ENCODE data around the gene PPP6R2. TPM values are rescaled to one million over a fixed set of nuclear protein-coding genes. Genes with fewer than 3 reads are reported as not detected.

Gene PPP6R2
- total and polyA plus RNA-seq, 2 of the 8 experiments (the other 6 are each of a cell fraction or from before 2014, with no cell fraction given): 25.0 to 32.2 TPM

DNA sequence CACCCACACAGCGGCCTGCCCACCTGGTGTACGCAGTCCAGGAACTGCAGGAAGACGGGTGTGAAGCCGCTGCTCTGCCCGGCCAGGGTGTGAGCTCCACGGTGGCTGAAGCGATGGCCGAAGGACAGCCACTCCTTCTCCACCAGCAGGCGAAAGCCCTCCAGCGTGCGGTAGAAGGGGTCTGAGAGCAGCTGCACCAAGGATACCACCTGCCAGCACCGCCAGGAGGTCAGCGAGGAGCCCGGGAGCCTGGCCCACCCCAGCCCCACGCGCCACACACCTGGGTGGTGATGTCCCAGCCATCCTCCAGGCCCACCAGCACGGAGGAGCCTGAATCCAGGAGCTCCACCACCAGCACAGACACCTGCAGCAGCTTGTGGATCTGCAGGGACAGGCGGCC lies 112.1 kb downstream of the PPP6R2 start:
- Histone ChIP-seq H3K79me1 (ENCODE audit: low read depth, low read length) (no peaks in the 10 kb centered on the region), H3K56ac (replicated peaks; ENCODE audit: insufficient read length, low read depth, low read length) (no peak overlapping the region), H2BK20ac (ENCODE audit: low read length) (no peak overlapping the region), H3K18ac (ENCODE audit: extremely low read depth, low read length) (no peak overlapping the region), H4K8ac (ENCODE audit: extremely low read depth, insufficient read depth, low read length) (no peak overlapping the region), H3K14ac (ENCODE audit: insufficient read length) (no peak overlapping the region), H2BK12ac (ENCODE audit: low read depth, low read length) (no peak overlapping the region), H3K27ac (ENCODE audit: low read depth, low read length) (no peak overlapping the region), H3K23me2 (ENCODE audit: low read depth, low read length) (no peaks in the 10 kb centered on the region), H2AFZ (ENCODE audit: low read length) (no peak overlapping the region), H3K36me3 (ENCODE audit: control insufficient read depth in 2 of 4, insufficient read depth in 4 of 4, low read length in 3 of 4) (peaks cover 10 to 42% (median 22%) of the 10 kb centered on the region in 4 experiments), H3K4ac (replicated peaks; ENCODE audit: insufficient read length, low read depth, low read length) (no peak overlapping the region), H3K4me3 (ENCODE audit: extremely low read depth in 1 of 4, insufficient read depth in 2 of 4, low read depth in 3 of 4, low read length in 4 of 4) (no peak overlapping the region), H3K9ac (replicated peaks in 1 of 4; ENCODE audit: extremely low read depth in 1 of 4, low read depth in 3 of 4, low read length in 3 of 4) (no peak overlapping the region), H4K91ac (replicated peaks; ENCODE audit: insufficient read length, low read length) (no peak overlapping the region), H2BK120ac (replicated peaks; ENCODE audit: low read depth, low read length) (no peak overlapping the region), H2BK5ac (ENCODE audit: low read depth, low read length) (no peak overlapping the region), H4K20me1 (replicated peaks in 1 of 2; ENCODE audit: control insufficient read depth in 1 of 2, insufficient read depth in 2 of 2, low read length in 2 of 2) (peaks cover 10 to 18% of the 10 kb centered on the region in 2 experiments), H4K5ac (ENCODE audit: insufficient read length, low read depth, low read length) (no peak overlapping the region), H3K23ac (ENCODE audit: insufficient read length) (no peak overlapping the region), H2AK5ac (ENCODE audit: low read depth, low read length) (no peak overlapping the region), H2BK15ac (ENCODE audit: low read length) (no peak overlapping the region), H3K4me1 (replicated peaks in 1 of 4; ENCODE audit: control insufficient read depth in 3 of 4, insufficient read depth in 4 of 4, low read length in 3 of 4) (no peaks in the 10 kb centered on the region), H3K4me2 (ENCODE audit: insufficient read depth in 1 of 2, low read depth in 2 of 2, low read length in 2 of 2) (no peak overlapping the region), H3K9me3 (ENCODE audit: insufficient read depth in 2 of 2, low read depth in 1 of 2, low read length in 1 of 2) (no peaks in the 10 kb centered on the region), H3K79me2 (ENCODE audit: control insufficient read depth in 1 of 2, insufficient read depth in 2 of 2, low read length in 2 of 2) (no peaks in the 10 kb centered on the region), H3K27me3 (replicated peaks in 1 of 4; ENCODE audit: control insufficient read depth in 3 of 4, extremely low read depth in 1 of 4, insufficient read depth in 3 of 4, low read length in 3 of 4) (no peaks in the 10 kb centered on the region; a peak in 1 of 7 replicates)
- ChIA-PET CTCF (ENCODE audit: partially characterized antibody) (interaction anchor here (3.1 to 6.0 kb wide), 2 partner anchors 15 to 42 kb away, joined by 21 to 60 read pairs; no protein-coding TSS in a partner anchor), POLR2A (ENCODE audit: partially characterized antibody) (interaction anchor here (0.9 to 1.8 kb wide), 2 partner anchors 14 to 16 kb away, joined by 3 to 4 read pairs; no protein-coding TSS in a partner anchor)
- FAIRE-seq (no peak), DNase-seq (ENCODE audit: low read depth in 1 of 2, low spot score in 2 of 2) (no peak)
- TF ChIP-seq CREB1 (IDR thresholded peaks at IDR 0.05): no peak
- TF ChIP-seq SIX5 (IDR thresholded peaks at IDR 0.05; ENCODE audit: low read depth, low read length): no peak
- no peak for TF ChIP-seq RAD21 (IDR thresholded peaks at IDR 0.05 in 1 of 2, conservative IDR thresholded peaks at IDR 0.05 in 1 of 2; ENCODE audit: low read depth in 2 of 2, low read length in 2 of 2)
- TF ChIP-seq, protein P1, sequence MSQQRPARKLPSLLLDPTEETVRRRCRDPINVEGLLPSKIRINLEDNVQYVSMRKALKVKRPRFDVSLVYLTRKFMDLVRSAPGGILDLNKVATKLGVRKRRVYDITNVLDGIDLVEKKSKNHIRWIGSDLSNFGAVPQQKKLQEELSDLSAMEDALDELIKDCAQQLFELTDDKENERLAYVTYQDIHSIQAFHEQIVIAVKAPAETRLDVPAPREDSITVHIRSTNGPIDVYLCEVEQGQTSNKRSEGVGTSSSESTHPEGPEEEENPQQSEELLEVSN (IDR thresholded peaks at IDR 0.05): no peak
- TF ChIP-seq EZH2 (IDR thresholded peaks at IDR 0.05; ENCODE audit: low read depth, low read length, severe bottlenecking): no peak
- TF ChIP-seq BCL11A (IDR thresholded peaks at IDR 0.05; ENCODE audit: low read depth in 2 of 2, low read length in 2 of 2): no peak
- TF ChIP-seq JUN (IDR thresholded peaks at IDR 0.05; ENCODE audit: low read depth, low read length): no peak
- no peak for TF ChIP-seq EP300 (IDR thresholded peaks at IDR 0.05; ENCODE audit: borderline replicate concordance in 1 of 2, low read depth in 2 of 2, low read length in 2 of 2)
- TF ChIP-seq POLR2A (IDR thresholded peaks at IDR 0.05; ENCODE audit: control extremely low read depth in 1 of 2, low read depth in 2 of 2, low read length in 2 of 2): no peak
- WGBS, 2 experiments (ENCODE audit: extremely low coverage in 1 of 2, insufficient coverage in 1 of 2, insufficient read length in 1 of 2, insufficient replicate concordance in 2 of 2, low coverage in 1 of 2, low lambda C conversion rate in 2 of 2, missing lambda C conversion rate in 1 of 2): 93% methylated on average over 8 of the region's 18 CpGs; no CpG with 5 or more reads in 1 of the 2 experiments
